Measurements from ENCODE around the gene RAB3D.

Gene RAB3D

DNA sequence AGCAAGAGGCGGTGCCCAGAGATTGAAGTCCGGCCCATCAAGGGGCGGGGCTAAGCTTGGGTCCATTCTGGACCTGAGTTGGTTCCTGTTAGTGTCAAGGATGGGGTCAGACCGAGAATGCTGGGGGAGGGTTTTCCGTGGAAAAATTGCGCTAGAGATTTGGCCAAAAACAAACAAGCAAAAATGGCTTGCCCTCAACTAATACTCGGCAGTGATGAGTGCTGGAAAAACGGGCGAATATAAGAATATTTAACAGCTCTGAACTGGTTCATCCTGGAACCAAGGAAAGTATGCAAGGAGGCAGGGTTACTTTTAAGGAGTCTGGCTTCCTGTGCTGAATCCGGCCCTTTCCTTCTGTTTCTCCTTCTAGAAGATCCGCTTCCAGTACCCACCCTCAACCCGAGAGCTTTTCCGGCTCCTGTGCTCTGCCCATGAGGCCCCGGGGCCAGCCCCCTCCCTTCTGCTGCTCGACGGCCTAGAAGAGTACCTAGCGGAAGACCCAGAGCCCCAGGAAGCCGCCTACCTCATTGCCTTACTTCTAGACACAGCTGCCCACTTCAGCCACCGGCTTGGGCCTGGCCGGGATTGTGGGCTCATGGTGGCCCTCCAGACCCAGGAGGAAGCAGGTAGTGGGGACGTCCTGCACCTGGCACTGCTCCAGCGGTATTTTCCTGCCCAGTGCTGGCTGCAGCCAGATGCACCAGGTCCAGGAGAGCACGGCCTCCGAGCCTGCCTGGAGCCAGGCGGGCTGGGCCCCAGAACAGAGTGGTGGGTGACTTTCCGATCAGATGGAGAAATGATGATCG, 35.9 kb upstream of the RAB3D start:
- peaks cover 7% of the 10 kb centered on the region for H3K27me3 Mint-ChIP-seq (ENCODE audit: low read depth, poor library complexity)

DNA sequence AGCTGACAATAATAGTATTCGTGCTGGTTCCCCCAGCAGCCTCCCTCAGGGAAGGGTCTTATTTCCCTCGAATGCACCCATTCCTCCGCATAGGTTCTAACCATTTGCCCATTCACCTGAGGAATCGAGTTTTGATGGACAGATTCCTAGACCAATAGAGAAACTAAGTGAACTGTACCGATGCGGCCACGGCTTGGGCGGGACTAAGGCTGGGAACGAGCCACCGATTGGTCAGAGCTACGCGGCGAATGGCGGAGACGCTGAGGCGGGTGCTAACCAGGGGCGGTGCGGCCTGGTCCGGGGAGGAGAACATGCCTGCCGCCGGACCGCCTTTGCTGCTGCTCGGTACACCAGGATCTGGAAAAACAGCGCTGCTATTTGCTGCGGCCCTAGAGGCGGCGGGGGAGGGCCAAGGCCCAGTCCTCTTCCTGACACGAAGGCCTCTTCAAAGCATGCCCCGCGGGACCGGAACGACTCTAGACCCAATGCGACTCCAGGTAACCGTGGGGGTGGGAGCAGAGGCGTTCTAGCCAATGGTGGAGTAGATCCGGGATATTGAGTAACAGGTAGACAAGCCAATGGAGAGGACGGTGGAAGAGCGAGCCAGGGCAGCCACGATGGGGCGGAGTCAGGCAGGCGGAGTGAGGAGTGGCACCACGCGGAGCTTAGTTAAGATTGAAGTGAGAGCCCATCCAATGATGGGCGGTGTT, 35.1 kb upstream of the RAB3D start, which contains the start of gene SWSAP1:
Gene SWSAP1 (plus strand): TSS at position 234 of the 710 bp plus-strand sequence. CDS start 15 bp downstream, at position 249.
- Mint-ChIP-seq H3K9me3 (no peaks in the 10 kb centered on the region), H3K36me3 (ENCODE audit: low read depth) (peaks cover 5% of the 10 kb centered on the region), H3K4me1 (peaks cover 13% of the 10 kb centered on the region), H3K27ac (no peak within 1 kb of the TSS), H3K4me3 (no peak within 1 kb of the TSS), H3K27me3 (ENCODE audit: low read depth, poor library complexity) (peaks cover 4% of the 10 kb centered on the region)
- TF ChIP-seq, protein P1, sequence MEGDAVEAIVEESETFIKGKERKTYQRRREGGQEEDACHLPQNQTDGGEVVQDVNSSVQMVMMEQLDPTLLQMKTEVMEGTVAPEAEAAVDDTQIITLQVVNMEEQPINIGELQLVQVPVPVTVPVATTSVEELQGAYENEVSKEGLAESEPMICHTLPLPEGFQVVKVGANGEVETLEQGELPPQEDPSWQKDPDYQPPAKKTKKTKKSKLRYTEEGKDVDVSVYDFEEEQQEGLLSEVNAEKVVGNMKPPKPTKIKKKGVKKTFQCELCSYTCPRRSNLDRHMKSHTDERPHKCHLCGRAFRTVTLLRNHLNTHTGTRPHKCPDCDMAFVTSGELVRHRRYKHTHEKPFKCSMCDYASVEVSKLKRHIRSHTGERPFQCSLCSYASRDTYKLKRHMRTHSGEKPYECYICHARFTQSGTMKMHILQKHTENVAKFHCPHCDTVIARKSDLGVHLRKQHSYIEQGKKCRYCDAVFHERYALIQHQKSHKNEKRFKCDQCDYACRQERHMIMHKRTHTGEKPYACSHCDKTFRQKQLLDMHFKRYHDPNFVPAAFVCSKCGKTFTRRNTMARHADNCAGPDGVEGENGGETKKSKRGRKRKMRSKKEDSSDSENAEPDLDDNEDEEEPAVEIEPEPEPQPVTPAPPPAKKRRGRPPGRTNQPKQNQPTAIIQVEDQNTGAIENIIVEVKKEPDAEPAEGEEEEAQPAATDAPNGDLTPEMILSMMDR (IDR thresholded peaks at IDR 0.05) = no peak
- DNase-seq = peak; percentile 96

More for the DNA sequence above, 35.9 kb upstream of the RAB3D start:
- peak; percentile 40 for DNase-seq
- Mint-ChIP-seq H3K27ac (peak overlapping the region; percentile 85), H3K9me3 (no peaks in the 10 kb centered on the region), H3K4me1 (peaks cover 18% of the 10 kb centered on the region), H3K4me3 (no peak overlapping the region), H3K36me3 (ENCODE audit: low read depth) (peaks cover 5% of the 10 kb centered on the region)
- TF ChIP-seq, protein P1 (IDR thresholded peaks at IDR 0.05) = no peak

DNA sequence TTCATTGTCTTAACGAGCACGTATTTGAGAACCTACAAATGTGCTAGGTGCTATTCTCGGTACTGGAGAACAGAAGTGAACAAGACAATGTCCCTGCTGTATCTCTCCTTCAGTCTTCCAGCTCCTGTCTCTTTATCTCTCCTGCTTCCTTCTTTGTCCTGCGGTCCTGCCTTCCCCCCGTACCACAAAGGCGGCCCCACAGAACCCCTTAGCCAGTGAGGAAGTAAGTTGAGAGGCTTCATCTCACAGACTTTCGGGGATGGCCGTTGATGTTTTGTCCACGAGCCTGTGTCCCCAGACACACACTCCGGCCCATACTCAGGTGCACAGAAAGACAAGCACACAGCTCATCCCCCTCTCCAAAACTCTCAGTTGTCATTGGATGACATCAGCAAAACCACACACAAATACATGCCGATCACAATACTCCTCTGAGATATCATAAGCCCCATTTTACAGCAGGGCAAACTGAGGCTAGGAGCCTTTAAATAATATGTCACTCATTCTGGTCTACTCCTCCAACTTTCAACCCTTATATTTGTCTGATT, 34.5 kb upstream of the RAB3D start:
- TF ChIP-seq, protein P1 (IDR thresholded peaks at IDR 0.05) = no peak
- Mint-ChIP-seq H3K27ac (no peak overlapping the region), H3K27me3 (ENCODE audit: low read depth, poor library complexity) (peaks cover 4% of the 10 kb centered on the region), H3K9me3 (no peaks in the 10 kb centered on the region), H3K4me1 (peaks cover 13% of the 10 kb centered on the region), H3K36me3 (ENCODE audit: low read depth) (peaks cover 5% of the 10 kb centered on the region), H3K4me3 (no peak overlapping the region)
- DNase-seq = no peak

DNA sequence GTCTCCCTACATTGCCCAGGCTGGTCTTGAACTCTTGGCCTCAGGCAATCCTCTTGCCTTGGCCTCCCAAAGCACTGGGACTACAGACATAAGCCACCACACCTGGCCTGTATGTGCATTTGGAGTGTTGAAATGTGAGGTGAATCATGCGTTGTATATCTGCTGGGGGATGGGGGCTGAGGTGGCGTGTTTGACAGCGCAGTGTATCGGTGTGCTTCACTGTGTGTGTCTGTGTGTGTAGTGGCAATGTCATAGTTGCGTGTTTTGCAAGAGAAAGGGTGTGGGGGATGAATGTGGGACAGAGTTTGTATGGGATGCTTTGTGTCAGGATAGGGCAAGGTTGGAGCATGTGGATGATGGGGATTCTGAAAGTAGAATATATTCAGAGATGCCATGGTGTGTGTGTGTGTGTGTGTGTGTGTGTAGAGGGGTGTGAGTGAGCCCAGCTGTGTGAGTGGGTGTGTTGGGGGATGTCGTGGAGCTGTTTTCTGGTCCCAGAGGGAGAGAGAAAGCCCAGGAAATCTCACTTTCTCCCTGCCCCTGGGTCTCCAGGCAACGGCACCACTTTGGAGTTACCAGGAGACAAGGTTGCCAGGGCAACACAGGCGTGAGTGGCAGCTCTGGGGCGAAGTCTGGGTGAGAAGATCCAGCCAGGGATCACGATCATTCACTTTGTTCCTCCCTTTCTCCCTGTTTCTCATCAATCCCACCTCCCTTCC, 33.9 kb upstream of the RAB3D start:
- Mint-ChIP-seq H3K27ac (no peak overlapping the region), H3K36me3 (ENCODE audit: low read depth) (peaks cover 5% of the 10 kb centered on the region), H3K4me3 (no peak overlapping the region), H3K27me3 (ENCODE audit: low read depth, poor library complexity) (peaks cover 4% of the 10 kb centered on the region), H3K4me1 (peaks cover 9% of the 10 kb centered on the region), H3K9me3 (no peaks in the 10 kb centered on the region)
- DNase-seq = peak; percentile 64
- TF ChIP-seq, protein P1 (IDR thresholded peaks at IDR 0.05) = no peak

DNA sequence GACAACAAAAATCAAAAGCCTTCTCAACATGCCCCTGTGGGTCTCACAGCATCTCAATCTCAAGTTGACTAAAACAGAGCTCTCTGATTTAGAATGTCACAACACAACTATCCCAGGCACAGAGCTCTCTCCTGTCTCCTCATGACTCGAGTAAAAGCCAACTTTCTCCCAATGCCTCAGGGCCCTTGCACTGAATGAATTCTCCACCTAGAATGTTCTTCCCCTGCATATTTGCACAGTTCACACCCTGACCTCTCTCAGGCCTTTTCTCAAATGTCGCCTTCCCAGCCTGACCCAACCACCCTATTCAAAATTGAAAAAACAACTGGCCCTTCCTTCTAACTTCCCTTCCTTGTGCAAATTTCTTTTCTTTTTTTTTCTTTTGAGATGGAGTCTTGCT, 31.3 kb upstream of the RAB3D start:
- Mint-ChIP-seq H3K27ac (no peak overlapping the region), H3K4me3 (no peak overlapping the region), H3K27me3 (ENCODE audit: low read depth, poor library complexity) (peaks cover 4% of the 10 kb centered on the region), H3K36me3 (ENCODE audit: low read depth) (no peaks in the 10 kb centered on the region), H3K4me1 (no peaks in the 10 kb centered on the region), H3K9me3 (no peaks in the 10 kb centered on the region)
- DNase-seq = no peak
- TF ChIP-seq, protein P1 (IDR thresholded peaks at IDR 0.05) = no peak
